DND-41 (cell line): ENCODE data around the gene IRF6.

ENCODE experiments used
- CTCF ChIP-seq: IDR thresholded peaks from 2 replicates; pipeline ENCODE4 v1.5.1; 2012; ENCODE audit warnings: borderline replicate concordance, low read length, moderate library complexity, mild to moderate bottlenecking; ENCODE audit not compliant: poor library complexity, severe bottlenecking; ENCODE audit errors: extremely low read depth
- EZH2 ChIP-seq: IDR thresholded peaks from 3 replicates; pipeline ENCODE4 v1.6.1; 2012; ENCODE audit warnings: borderline replicate concordance, low read depth, mild to moderate bottlenecking, moderate library complexity, low read length, inconsistent platforms; ENCODE audit not compliant: severe bottlenecking

GRCh38 chr1:209855623-209856022 is 49.7 kb upstream of the IRF6 start:
- no peak for TF ChIP-seq CTCF
- no peak for TF ChIP-seq EZH2
